IPS-20b (cell line): ENCODE measurements around the gene DNAH8.

Experiments used
- H3K27ac ChIP-seq: one replicate; pipeline ENCODE4 v1.5.1; 2013; ENCODE audit warnings: low read length
- H3K27me3 ChIP-seq: 2 replicates; pipeline ENCODE4 v1.6.1; 2013; ENCODE audit warnings: mild to moderate bottlenecking, low read length, inconsistent platforms; ENCODE audit not compliant: insufficient read depth
- H3K36me3 ChIP-seq: 2 replicates; pipeline ENCODE4 v1.6.1; 2013; ENCODE audit warnings: low read depth, mild to moderate bottlenecking, inconsistent platforms, low read length, moderate library complexity; ENCODE audit not compliant: insufficient read depth
- H3K4me1 ChIP-seq: 2 replicates; pipeline ENCODE4 v1.6.1; 2013; ENCODE audit warnings: mild to moderate bottlenecking, control low read depth, inconsistent platforms, low read length, moderate library complexity; ENCODE audit not compliant: insufficient read depth
- H3K4me3 ChIP-seq: 2 replicates; pipeline ENCODE4 v1.5.1; 2013; ENCODE audit warnings: mild to moderate bottlenecking, low read length, inconsistent platforms
- H3K9ac ChIP-seq: 2 replicates; pipeline ENCODE4 v1.6.1; 2013; ENCODE audit warnings: low read depth, mild to moderate bottlenecking, inconsistent platforms, low read length, moderate library complexity
- H3K9me3 ChIP-seq: 2 replicates; pipeline ENCODE4 v1.6.1; 2013; ENCODE audit warnings: mild to moderate bottlenecking, low read depth, low read length, inconsistent platforms; ENCODE audit not compliant: insufficient read depth

DNAH8 gene

GRCh38 chr6:38824243-38824894, 109.3 kb downstream of the DNAH8 start:
- H3K9ac ChIP-seq: no peak overlapping the region
- H3K4me1 ChIP-seq: no peaks in the 10 kb centered on the region
- no peaks in the 10 kb centered on the region for H3K36me3 ChIP-seq
- no peaks in the 10 kb centered on the region for H3K27me3 ChIP-seq
- H3K9me3 ChIP-seq: no peaks in the 10 kb centered on the region
- H3K4me3 ChIP-seq: no peak overlapping the region
- H3K27ac ChIP-seq: no peak overlapping the region

GRCh38 chr6:38827024-38827423, 111.9 kb downstream of the DNAH8 start:
- H3K36me3 ChIP-seq: no peaks in the 10 kb centered on the region
- no peak overlapping the region for H3K27ac ChIP-seq
- no peak overlapping the region for H3K4me3 ChIP-seq
- no peak overlapping the region for H3K9ac ChIP-seq
- H3K27me3 ChIP-seq: no peaks in the 10 kb centered on the region
- no peaks in the 10 kb centered on the region for H3K4me1 ChIP-seq
- no peaks in the 10 kb centered on the region for H3K9me3 ChIP-seq

- H3K27ac ChIP-seq: no peak overlapping the region
- H3K36me3 ChIP-seq: no peaks in the 10 kb centered on the region
- H3K4me3 ChIP-seq: no peak overlapping the region
- peaks cover 7% of the 10 kb centered on the region; the same call in 1 of the 2 replicates for H3K4me1 ChIP-seq
- no peaks in the 10 kb centered on the region for H3K9me3 ChIP-seq
- H3K9ac ChIP-seq: no peak overlapping the region
- H3K27me3 ChIP-seq: no peaks in the 10 kb centered on the region
These were observed 116.8 kb downstream of the DNAH8 start for GRCh38 chr6:38831865-38832264.

GRCh38 chr6:38833320-38833719, 118.2 kb downstream of the DNAH8 start:
- Histone ChIP-seq H3K27me3 (no peaks in the 10 kb centered on the region), H3K36me3 (no peaks in the 10 kb centered on the region), H3K9me3 (no peaks in the 10 kb centered on the region), H3K4me1 (peaks cover 10% of the 10 kb centered on the region; the same call in 1 of the 2 replicates), H3K4me3 (no peak overlapping the region), H3K9ac (no peak overlapping the region), H3K27ac (no peak overlapping the region)

GRCh38 chr6:38836585-38836984, 121.5 kb downstream of the DNAH8 start:
- Histone ChIP-seq H3K27ac (no peak overlapping the region), H3K9me3 (no peaks in the 10 kb centered on the region), H3K36me3 (no peaks in the 10 kb centered on the region), H3K27me3 (no peaks in the 10 kb centered on the region), H3K4me3 (no peak overlapping the region; the same call in 1 of the 2 replicates), H3K9ac (no peak overlapping the region), H3K4me1 (peaks cover 10% of the 10 kb centered on the region; the same call in 1 of the 2 replicates)

- Histone ChIP-seq H3K36me3 (no peaks in the 10 kb centered on the region), H3K4me1 (peaks cover 10% of the 10 kb centered on the region; the same call in 1 of the 2 replicates), H3K4me3 (peak overlapping the region; percentile 20; the same call in 1 of the 2 replicates), H3K27ac (no peak overlapping the region), H3K9me3 (no peaks in the 10 kb centered on the region), H3K27me3 (no peaks in the 10 kb centered on the region), H3K9ac (no peak overlapping the region)
These were observed 122.0 kb downstream of the DNAH8 start for GRCh38 chr6:38837101-38837500.

- Histone ChIP-seq H3K9me3 (no peaks in the 10 kb centered on the region), H3K27ac (no peak overlapping the region), H3K4me1 (no peaks in the 10 kb centered on the region), H3K9ac (no peak overlapping the region), H3K4me3 (no peak overlapping the region), H3K27me3 (no peaks in the 10 kb centered on the region; the same call in 1 of the 2 replicates), H3K36me3 (no peaks in the 10 kb centered on the region)
These were observed 128.7 kb downstream of the DNAH8 start for GRCh38 chr6:38843798-38844197.

- Histone ChIP-seq H3K27me3 (no peaks in the 10 kb centered on the region; the same call in 1 of the 2 replicates), H3K4me3 (no peak overlapping the region), H3K9ac (no peak overlapping the region), H3K36me3 (no peaks in the 10 kb centered on the region), H3K4me1 (peaks cover 6% of the 10 kb centered on the region; the same call in 1 of the 2 replicates), H3K27ac (no peak overlapping the region), H3K9me3 (no peaks in the 10 kb centered on the region)
These were observed 130.8 kb downstream of the DNAH8 start for GRCh38 chr6:38845931-38846330.

GRCh38 chr6:38846361-38846760, 131.2 kb downstream of the DNAH8 start:
- peaks cover 6% of the 10 kb centered on the region; the same call in 1 of the 2 replicates for H3K4me1 ChIP-seq
- H3K27me3 ChIP-seq: no peaks in the 10 kb centered on the region; the same call in 1 of the 2 replicates
- no peak overlapping the region for H3K4me3 ChIP-seq

GRCh38 chr6:38846844-38847243, 131.7 kb downstream of the DNAH8 start:
- no peak overlapping the region for H3K4me3 ChIP-seq
- peaks cover 6% of the 10 kb centered on the region; the same call in 1 of the 2 replicates for H3K4me1 ChIP-seq
- no peak overlapping the region for H3K27ac ChIP-seq
- H3K9ac ChIP-seq: no peak overlapping the region
- no peaks in the 10 kb centered on the region for H3K9me3 ChIP-seq
- H3K36me3 ChIP-seq: no peaks in the 10 kb centered on the region
- H3K27me3 ChIP-seq: no peaks in the 10 kb centered on the region; the same call in 1 of the 2 replicates

More at GRCh38 chr6:38846361-38846760, 131.2 kb downstream of the DNAH8 start:
- H3K36me3 ChIP-seq: no peaks in the 10 kb centered on the region
- no peaks in the 10 kb centered on the region for H3K9me3 ChIP-seq
- H3K9ac ChIP-seq: no peak overlapping the region
- H3K27ac ChIP-seq: no peak overlapping the region

- H3K9ac ChIP-seq: no peak overlapping the region
- no peak overlapping the region for H3K4me3 ChIP-seq
- no peaks in the 10 kb centered on the region for H3K36me3 ChIP-seq
- H3K27ac ChIP-seq: no peak overlapping the region
- no peaks in the 10 kb centered on the region for H3K9me3 ChIP-seq
- H3K4me1 ChIP-seq: peaks cover 9% of the 10 kb centered on the region; the same call in 1 of the 2 replicates
- H3K27me3 ChIP-seq: no peaks in the 10 kb centered on the region; the same call in 1 of the 2 replicates
These were observed 132.4 kb downstream of the DNAH8 start for GRCh38 chr6:38847497-38847896.

- H3K9ac ChIP-seq: no peak overlapping the region
- H3K36me3 ChIP-seq: no peaks in the 10 kb centered on the region
- no peak overlapping the region for H3K27ac ChIP-seq
- no peaks in the 10 kb centered on the region for H3K9me3 ChIP-seq
- peaks cover 13% of the 10 kb centered on the region; the same call in 1 of the 2 replicates for H3K4me1 ChIP-seq
- no peaks in the 10 kb centered on the region; the same call in 1 of the 2 replicates for H3K27me3 ChIP-seq
- H3K4me3 ChIP-seq: no peak overlapping the region
These were observed 133.6 kb downstream of the DNAH8 start for GRCh38 chr6:38848760-38849159.
